H1 (cell line): ENCODE results near the gene DNAJC27. TPM values are rescaled to one million over a fixed set of nuclear protein-coding genes. Genes with fewer than 3 reads are reported as not detected.

ENCODE experiments used
- CEBPB ChIP-seq: IDR thresholded peaks from 2 replicates; pipeline ENCODE4 v1.6.1; 2012; ENCODE audit warnings: low read depth, low read length
- CHD2 ChIP-seq: IDR thresholded peaks from 2 replicates; pipeline ENCODE4 v1.6.1; 2012; ENCODE audit warnings: low read length, improper control_type of control experiment
- CREB1 ChIP-seq: IDR thresholded peaks from 2 replicates; pipeline ENCODE4 v1.6.1; 2012; ENCODE audit warnings: inconsistent platforms
- JUND ChIP-seq: IDR thresholded peaks from 2 replicates; pipeline ENCODE4 v1.6.1; 2011; ENCODE audit warnings: mild to moderate bottlenecking, improper control_type of control experiment, low read length
- RAD21 ChIP-seq, 2 experiments: IDR thresholded peaks in 1 of 2; conservative IDR thresholded peaks in 1 of 2; 2 replicates each; pipeline ENCODE4 v1.6.1; 2011; ENCODE audit warnings: low read depth in 2 of 2, low read length in 2 of 2, improper control_type of control experiment in 1 of 2, inconsistent platforms in 1 of 2, mild to moderate bottlenecking in 1 of 2, moderate library complexity in 1 of 2
- RXRA ChIP-seq: IDR thresholded peaks from 2 replicates; pipeline ENCODE4 v1.6.1; 2011; ENCODE audit warnings: low read depth, mild to moderate bottlenecking, low read length, moderate library complexity; ENCODE audit not compliant: insufficient read depth
- SIRT6 ChIP-seq: IDR thresholded peaks from one replicate; pipeline ENCODE4 v1.7.1; 2012; ENCODE audit warnings: low read length, inconsistent platforms
- SP1 ChIP-seq: IDR thresholded peaks from 2 replicates; pipeline ENCODE4 v1.6.1; 2011; ENCODE audit warnings: low read depth, low read length
- TCF12 ChIP-seq: IDR thresholded peaks from 2 replicates; pipeline ENCODE4 v1.6.1; 2011; ENCODE audit warnings: low read depth, mild to moderate bottlenecking, low read length
- polyA plus RNA-seq, 7 experiments: library from polyadenylated mRNA; depleted of rRNA in 3 of 7; stranded (reverse) in 5 of 7; unstranded in 2 of 7; fragments of >200 nt in 5 of 7; fragments of 200-250 nt in 2 of 7; gene quantifications; 1 replicate in 5 of 7; 2 replicates in 1 of 7; 4 replicates in 1 of 7; pipeline versions ENCODE4 v1.2.1 to v1.2.3, GENCODE V29; 2011 to 2013; ENCODE audit warnings: missing spikeins in 2 of 7, mixed read lengths in 2 of 7
- total RNA-seq: library from RNA; stranded (reverse); fragmentation: NEBNext Ultra II Directional; extraction: Animal tissue kit (Norgen Biotek cat#: 25700); gene quantifications from 2 replicates; pipeline ENCODE4 v1.2.1, GENCODE V29; 2021
- TF ChIP-seq, protein P1 (sequence below): fragments of 300-600 bp; sonication (generic); IDR thresholded peaks from 2 replicates; pipeline ENCODE4 v1.7.1; 2012; ENCODE audit warnings: low read length, moderate library complexity, mild to moderate bottlenecking, inconsistent platforms; ENCODE audit not compliant: insufficient replicate concordance
- TF ChIP-seq, protein P2 (sequence below): IDR thresholded peaks from 2 replicates; pipeline ENCODE4 v1.6.1; 2012; ENCODE audit warnings: inconsistent platforms

The DNAJC27 gene
- total and polyA plus RNA-seq, 2 of the 8 experiments (the other 6 are each of a cell fraction or from before 2014, with no cell fraction given) = 1.4 to 4.5 TPM

DNA sequence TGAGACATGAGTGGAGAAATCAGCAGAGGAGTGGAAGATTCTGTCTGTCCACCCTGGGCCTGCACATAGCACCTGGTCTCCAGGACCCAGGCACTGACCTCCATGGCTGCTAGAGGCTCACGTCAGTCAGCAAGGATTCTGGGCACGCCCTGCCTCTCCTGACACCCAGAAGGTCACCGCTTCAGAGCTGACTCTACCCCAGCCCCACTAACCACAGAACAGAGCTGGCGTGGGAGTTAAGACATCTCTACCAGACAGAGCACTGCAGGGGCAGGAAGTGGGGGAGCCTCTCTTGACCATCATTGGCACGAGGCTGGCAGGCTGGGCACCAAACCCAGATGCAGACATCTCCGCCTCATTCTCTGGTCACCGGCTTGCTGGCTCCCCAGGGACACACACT, 54.7 kb downstream of the DNAJC27 start (continued):
- TF ChIP-seq, protein P1, sequence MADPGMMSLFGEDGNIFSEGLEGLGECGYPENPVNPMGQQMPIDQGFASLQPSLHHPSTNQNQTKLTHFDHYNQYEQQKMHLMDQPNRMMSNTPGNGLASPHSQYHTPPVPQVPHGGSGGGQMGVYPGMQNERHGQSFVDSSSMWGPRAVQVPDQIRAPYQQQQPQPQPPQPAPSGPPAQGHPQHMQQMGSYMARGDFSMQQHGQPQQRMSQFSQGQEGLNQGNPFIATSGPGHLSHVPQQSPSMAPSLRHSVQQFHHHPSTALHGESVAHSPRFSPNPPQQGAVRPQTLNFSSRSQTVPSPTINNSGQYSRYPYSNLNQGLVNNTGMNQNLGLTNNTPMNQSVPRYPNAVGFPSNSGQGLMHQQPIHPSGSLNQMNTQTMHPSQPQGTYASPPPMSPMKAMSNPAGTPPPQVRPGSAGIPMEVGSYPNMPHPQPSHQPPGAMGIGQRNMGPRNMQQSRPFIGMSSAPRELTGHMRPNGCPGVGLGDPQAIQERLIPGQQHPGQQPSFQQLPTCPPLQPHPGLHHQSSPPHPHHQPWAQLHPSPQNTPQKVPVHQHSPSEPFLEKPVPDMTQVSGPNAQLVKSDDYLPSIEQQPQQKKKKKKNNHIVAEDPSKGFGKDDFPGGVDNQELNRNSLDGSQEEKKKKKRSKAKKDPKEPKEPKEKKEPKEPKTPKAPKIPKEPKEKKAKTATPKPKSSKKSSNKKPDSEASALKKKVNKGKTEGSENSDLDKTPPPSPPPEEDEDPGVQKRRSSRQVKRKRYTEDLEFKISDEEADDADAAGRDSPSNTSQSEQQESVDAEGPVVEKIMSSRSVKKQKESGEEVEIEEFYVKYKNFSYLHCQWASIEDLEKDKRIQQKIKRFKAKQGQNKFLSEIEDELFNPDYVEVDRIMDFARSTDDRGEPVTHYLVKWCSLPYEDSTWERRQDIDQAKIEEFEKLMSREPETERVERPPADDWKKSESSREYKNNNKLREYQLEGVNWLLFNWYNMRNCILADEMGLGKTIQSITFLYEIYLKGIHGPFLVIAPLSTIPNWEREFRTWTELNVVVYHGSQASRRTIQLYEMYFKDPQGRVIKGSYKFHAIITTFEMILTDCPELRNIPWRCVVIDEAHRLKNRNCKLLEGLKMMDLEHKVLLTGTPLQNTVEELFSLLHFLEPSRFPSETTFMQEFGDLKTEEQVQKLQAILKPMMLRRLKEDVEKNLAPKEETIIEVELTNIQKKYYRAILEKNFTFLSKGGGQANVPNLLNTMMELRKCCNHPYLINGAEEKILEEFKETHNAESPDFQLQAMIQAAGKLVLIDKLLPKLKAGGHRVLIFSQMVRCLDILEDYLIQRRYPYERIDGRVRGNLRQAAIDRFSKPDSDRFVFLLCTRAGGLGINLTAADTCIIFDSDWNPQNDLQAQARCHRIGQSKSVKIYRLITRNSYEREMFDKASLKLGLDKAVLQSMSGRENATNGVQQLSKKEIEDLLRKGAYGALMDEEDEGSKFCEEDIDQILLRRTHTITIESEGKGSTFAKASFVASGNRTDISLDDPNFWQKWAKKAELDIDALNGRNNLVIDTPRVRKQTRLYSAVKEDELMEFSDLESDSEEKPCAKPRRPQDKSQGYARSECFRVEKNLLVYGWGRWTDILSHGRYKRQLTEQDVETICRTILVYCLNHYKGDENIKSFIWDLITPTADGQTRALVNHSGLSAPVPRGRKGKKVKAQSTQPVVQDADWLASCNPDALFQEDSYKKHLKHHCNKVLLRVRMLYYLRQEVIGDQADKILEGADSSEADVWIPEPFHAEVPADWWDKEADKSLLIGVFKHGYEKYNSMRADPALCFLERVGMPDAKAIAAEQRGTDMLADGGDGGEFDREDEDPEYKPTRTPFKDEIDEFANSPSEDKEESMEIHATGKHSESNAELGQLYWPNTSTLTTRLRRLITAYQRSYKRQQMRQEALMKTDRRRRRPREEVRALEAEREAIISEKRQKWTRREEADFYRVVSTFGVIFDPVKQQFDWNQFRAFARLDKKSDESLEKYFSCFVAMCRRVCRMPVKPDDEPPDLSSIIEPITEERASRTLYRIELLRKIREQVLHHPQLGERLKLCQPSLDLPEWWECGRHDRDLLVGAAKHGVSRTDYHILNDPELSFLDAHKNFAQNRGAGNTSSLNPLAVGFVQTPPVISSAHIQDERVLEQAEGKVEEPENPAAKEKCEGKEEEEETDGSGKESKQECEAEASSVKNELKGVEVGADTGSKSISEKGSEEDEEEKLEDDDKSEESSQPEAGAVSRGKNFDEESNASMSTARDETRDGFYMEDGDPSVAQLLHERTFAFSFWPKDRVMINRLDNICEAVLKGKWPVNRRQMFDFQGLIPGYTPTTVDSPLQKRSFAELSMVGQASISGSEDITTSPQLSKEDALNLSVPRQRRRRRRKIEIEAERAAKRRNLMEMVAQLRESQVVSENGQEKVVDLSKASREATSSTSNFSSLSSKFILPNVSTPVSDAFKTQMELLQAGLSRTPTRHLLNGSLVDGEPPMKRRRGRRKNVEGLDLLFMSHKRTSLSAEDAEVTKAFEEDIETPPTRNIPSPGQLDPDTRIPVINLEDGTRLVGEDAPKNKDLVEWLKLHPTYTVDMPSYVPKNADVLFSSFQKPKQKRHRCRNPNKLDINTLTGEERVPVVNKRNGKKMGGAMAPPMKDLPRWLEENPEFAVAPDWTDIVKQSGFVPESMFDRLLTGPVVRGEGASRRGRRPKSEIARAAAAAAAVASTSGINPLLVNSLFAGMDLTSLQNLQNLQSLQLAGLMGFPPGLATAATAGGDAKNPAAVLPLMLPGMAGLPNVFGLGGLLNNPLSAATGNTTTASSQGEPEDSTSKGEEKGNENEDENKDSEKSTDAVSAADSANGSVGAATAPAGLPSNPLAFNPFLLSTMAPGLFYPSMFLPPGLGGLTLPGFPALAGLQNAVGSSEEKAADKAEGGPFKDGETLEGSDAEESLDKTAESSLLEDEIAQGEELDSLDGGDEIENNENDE = no peak
- TF ChIP-seq RAD21 (IDR thresholded peaks at IDR 0.05 in 1 of 2, conservative IDR thresholded peaks at IDR 0.05 in 1 of 2; ENCODE audit: low read depth in 2 of 2, low read length in 2 of 2) (no peak), TCF12 (no peak), SP1 (no peak), CHD2 (no peak), JUND (no peak), CEBPB (no peak), RXRA (no peak), SIRT6 (no peak), CREB1 (no peak)
- TF ChIP-seq, protein P2, sequence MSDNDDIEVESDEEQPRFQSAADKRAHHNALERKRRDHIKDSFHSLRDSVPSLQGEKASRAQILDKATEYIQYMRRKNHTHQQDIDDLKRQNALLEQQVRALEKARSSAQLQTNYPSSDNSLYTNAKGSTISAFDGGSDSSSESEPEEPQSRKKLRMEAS = no peak
